Osteocyte (in vitro differentiated cells): ENCODE data around the gene CDCA4. TPM values are rescaled to one million over a fixed set of nuclear protein-coding genes. Genes with fewer than 3 reads are reported as not detected.

Experiments
- DNase-seq: peaks from one replicate; pipeline ENCODE4 v3.0.0; 2021; ENCODE audit warnings: mixed read lengths; ENCODE audit not compliant: unreplicated experiment; ENCODE audit errors: extremely low spot score
- H3K27ac Mint-ChIP-seq: one replicate; pipeline ENCODE4 v1.8.0; 2021; ENCODE audit warnings: mild to moderate bottlenecking, mixed read lengths; ENCODE audit not compliant: unreplicated experiment
- H3K27me3 Mint-ChIP-seq: one replicate; pipeline ENCODE4 v1.8.0; 2021; ENCODE audit warnings: mixed read lengths; ENCODE audit not compliant: unreplicated experiment
- H3K36me3 Mint-ChIP-seq: one replicate; pipeline ENCODE4 v1.8.0; 2021; ENCODE audit warnings: mixed read lengths; ENCODE audit not compliant: unreplicated experiment
- H3K4me1 Mint-ChIP-seq: one replicate; pipeline ENCODE4 v1.8.0; 2021; ENCODE audit warnings: mixed read lengths; ENCODE audit not compliant: unreplicated experiment
- H3K4me3 Mint-ChIP-seq: one replicate; pipeline ENCODE4 v1.8.0; 2021; ENCODE audit warnings: mild to moderate bottlenecking, moderate library complexity, mixed read lengths; ENCODE audit not compliant: unreplicated experiment
- H3K9me3 Mint-ChIP-seq: one replicate; pipeline ENCODE4 v1.8.0; 2021; ENCODE audit warnings: mixed read lengths; ENCODE audit not compliant: unreplicated experiment
- total RNA-seq: library from RNA; stranded (reverse); gene quantifications from 2 replicates; pipeline ENCODE4 v1.2.1, GENCODE V29; 2021
- TF ChIP-seq, protein P1 (sequence below): fragments of 200-600 bp; sonication (generic); IDR thresholded peaks from 2 replicates; pipeline ENCODE4 v1.5.0; 2021; ENCODE audit warnings: antibody characterized with exemption, mild to moderate bottlenecking, moderate library complexity

CDCA4 gene
- total RNA-seq, 1 donor from 2014 or later = 14.6 TPM

DNA sequence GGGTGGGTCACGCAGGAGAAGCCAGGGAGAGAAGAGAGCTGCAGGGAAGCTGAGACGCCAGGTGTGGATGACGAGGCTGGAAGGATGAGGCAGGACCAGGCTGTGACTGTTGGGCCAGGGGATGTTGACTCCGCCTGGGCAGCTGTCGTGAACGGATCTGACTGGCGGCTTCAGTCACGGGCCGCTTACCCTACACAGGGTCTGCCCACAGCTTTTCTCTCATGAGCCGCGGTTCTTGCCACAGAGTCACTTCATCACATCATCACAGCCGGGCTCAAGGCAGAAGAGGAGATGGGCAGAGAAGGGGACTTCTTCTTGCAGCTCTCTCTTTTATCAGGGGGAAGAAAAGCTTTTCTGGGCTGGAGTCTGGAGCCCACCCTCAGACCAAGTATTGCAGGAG, 27.6 kb downstream of the CDCA4 start:
- Mint-ChIP-seq H3K9me3 (no peaks in the 10 kb centered on the region), H3K27me3 (no peaks in the 10 kb centered on the region), H3K4me3 (no peak overlapping the region), H3K36me3 (peaks cover 11% of the 10 kb centered on the region), H3K27ac (no peak overlapping the region), H3K4me1 (no peaks in the 10 kb centered on the region)
- TF ChIP-seq, protein P1, sequence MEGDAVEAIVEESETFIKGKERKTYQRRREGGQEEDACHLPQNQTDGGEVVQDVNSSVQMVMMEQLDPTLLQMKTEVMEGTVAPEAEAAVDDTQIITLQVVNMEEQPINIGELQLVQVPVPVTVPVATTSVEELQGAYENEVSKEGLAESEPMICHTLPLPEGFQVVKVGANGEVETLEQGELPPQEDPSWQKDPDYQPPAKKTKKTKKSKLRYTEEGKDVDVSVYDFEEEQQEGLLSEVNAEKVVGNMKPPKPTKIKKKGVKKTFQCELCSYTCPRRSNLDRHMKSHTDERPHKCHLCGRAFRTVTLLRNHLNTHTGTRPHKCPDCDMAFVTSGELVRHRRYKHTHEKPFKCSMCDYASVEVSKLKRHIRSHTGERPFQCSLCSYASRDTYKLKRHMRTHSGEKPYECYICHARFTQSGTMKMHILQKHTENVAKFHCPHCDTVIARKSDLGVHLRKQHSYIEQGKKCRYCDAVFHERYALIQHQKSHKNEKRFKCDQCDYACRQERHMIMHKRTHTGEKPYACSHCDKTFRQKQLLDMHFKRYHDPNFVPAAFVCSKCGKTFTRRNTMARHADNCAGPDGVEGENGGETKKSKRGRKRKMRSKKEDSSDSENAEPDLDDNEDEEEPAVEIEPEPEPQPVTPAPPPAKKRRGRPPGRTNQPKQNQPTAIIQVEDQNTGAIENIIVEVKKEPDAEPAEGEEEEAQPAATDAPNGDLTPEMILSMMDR = no peak
- DNase-seq = no peak

DNA sequence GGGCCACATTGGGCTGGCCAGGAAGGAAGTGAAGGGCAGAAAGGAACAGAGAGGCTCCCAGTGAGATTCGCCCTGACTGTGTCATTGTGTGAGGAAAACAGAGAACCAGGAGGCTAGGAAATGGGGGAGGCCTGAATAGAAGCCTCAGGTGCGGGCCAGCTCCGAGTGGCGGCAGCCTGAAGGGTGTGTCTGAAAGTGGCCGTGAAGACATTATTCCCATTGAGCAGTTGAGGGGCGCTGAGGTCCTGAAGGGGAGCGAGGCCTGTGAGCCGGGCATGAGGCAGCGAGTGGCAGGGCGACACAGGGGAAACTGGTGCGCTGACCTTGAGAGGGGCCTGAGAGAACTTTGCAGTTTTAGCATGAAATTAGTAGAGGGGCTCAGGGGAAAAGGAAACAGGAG, 28.4 kb downstream of the CDCA4 start:
- no peak overlapping the region for H3K27ac Mint-ChIP-seq
- no peak overlapping the region for H3K4me3 Mint-ChIP-seq
- TF ChIP-seq, protein P1 = no peak

GRCh38 chr14:104991896-104992230, 29.0 kb downstream of the CDCA4 start:
- TF ChIP-seq, protein P1 = no peak
- DNase-seq = no peak
- no peak overlapping the region for H3K27ac Mint-ChIP-seq
- H3K9me3 Mint-ChIP-seq = no peaks in the 10 kb centered on the region
- peaks cover 11% of the 10 kb centered on the region for H3K36me3 Mint-ChIP-seq
- H3K27me3 Mint-ChIP-seq = no peaks in the 10 kb centered on the region
- H3K4me3 Mint-ChIP-seq = no peak overlapping the region
- H3K4me1 Mint-ChIP-seq = peaks cover 3% of the 10 kb centered on the region

More for the DNA sequence above, 28.4 kb downstream of the CDCA4 start:
- Mint-ChIP-seq H3K9me3 (no peaks in the 10 kb centered on the region), H3K36me3 (peaks cover 11% of the 10 kb centered on the region), H3K27me3 (no peaks in the 10 kb centered on the region), H3K4me1 (no peaks in the 10 kb centered on the region)
- DNase-seq = no peak

DNA sequence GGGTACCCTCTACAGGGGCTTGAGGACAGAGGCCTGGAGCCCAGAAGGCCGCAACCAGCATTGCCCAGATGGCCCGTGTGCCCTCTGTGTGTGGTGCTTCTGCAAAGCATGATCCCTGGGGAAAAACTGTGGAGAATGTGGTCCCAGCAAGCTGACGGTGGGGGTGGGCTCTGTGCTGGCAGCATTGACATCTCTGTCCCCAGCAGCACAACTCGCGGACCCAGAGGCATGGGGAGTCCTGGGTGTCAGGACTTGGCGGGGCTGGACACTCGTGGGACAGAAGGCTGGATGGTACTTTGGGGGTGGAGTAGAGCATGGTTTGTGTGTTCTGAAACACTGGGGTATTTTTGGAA, 31.0 kb downstream of the CDCA4 start:
- no peak overlapping the region for H3K4me3 Mint-ChIP-seq
- H3K27me3 Mint-ChIP-seq = no peaks in the 10 kb centered on the region
- H3K9me3 Mint-ChIP-seq = no peaks in the 10 kb centered on the region
- TF ChIP-seq, protein P1 = no peak
- H3K27ac Mint-ChIP-seq = no peak overlapping the region
- peaks cover 11% of the 10 kb centered on the region for H3K36me3 Mint-ChIP-seq
- no peak for DNase-seq
- H3K4me1 Mint-ChIP-seq = peaks cover 9% of the 10 kb centered on the region

- no peak for DNase-seq
- Mint-ChIP-seq H3K27ac (no peak overlapping the region), H3K27me3 (no peaks in the 10 kb centered on the region), H3K4me1 (peaks cover 11% of the 10 kb centered on the region), H3K9me3 (no peaks in the 10 kb centered on the region), H3K36me3 (peaks cover 11% of the 10 kb centered on the region), H3K4me3 (no peak overlapping the region)
- TF ChIP-seq, protein P1 = no peak
Observed at GRCh38 chr14:104989236-104989950, 31.5 kb downstream of the CDCA4 start.
